Bone marrow (tissue), 2 donors: Measurements from ENCODE around the gene PARD3.
"Not testable (repeated sequence)": the region's sequence is repeated elsewhere in the genome, so short reads cannot be mapped to it uniquely, and the experiment has no call there.

Source experiments
- DNase-seq, 2 donors: peaks; one replicate each; lab custom pipeline; 2025; lab: John Stamatoyannopoulos, UW

Gene PARD3

GRCh38 chr10:34741087-34741486 is 74.0 kb downstream of the PARD3 start:
- DNase-seq = not testable (repeated sequence)

GRCh38 chr10:34740321-34740720 is 74.8 kb downstream of the PARD3 start:
- no peak for DNase-seq

GRCh38 chr10:34739915-34740314 is 75.2 kb downstream of the PARD3 start:
- DNase-seq = no peak

GRCh38 chr10:34737772-34738169 is 77.3 kb downstream of the PARD3 start:
- no peak for DNase-seq

GRCh38 chr10:34736976-34737771 is 77.9 kb downstream of the PARD3 start:
- DNase-seq = no peak

- no peak for DNase-seq
Measured at GRCh38 chr10:34734918-34735317, 80.2 kb downstream of the PARD3 start.

- DNase-seq = no peak
Measured at GRCh38 chr10:34732926-34733325, 82.2 kb downstream of the PARD3 start.

- DNase-seq = no peak
Measured at GRCh38 chr10:34731885-34732701, 83.0 kb downstream of the PARD3 start.

- no peak for DNase-seq
Measured at GRCh38 chr10:34731213-34731612, 83.9 kb downstream of the PARD3 start.

- DNase-seq = no peak
Measured at GRCh38 chr10:34730726-34731125, 84.4 kb downstream of the PARD3 start.

GRCh38 chr10:34729619-34730018 is 85.5 kb downstream of the PARD3 start:
- DNase-seq = no peak

GRCh38 chr10:34728361-34728760 is 86.7 kb downstream of the PARD3 start:
- no peak for DNase-seq

- no peak for DNase-seq
Measured at GRCh38 chr10:34727595-34728033, 87.5 kb downstream of the PARD3 start.

- no peak for DNase-seq
Measured at GRCh38 chr10:34726862-34727261, 88.2 kb downstream of the PARD3 start.

- DNase-seq = no peak
Measured at GRCh38 chr10:34723750-34724149, 91.3 kb downstream of the PARD3 start.

- no peak for DNase-seq
Measured at GRCh38 chr10:34722404-34722803, 92.7 kb downstream of the PARD3 start.

- DNase-seq = no peak
Measured at GRCh38 chr10:34721208-34721840, 93.8 kb downstream of the PARD3 start.

GRCh38 chr10:34719746-34720145 is 95.3 kb downstream of the PARD3 start:
- no peak for DNase-seq

- DNase-seq = no peak
Measured at GRCh38 chr10:34719328-34719727, 95.8 kb downstream of the PARD3 start.

- DNase-seq = no peak
Measured at GRCh38 chr10:34717429-34717828, 97.7 kb downstream of the PARD3 start.

- DNase-seq = no peak
Measured at GRCh38 chr10:34716958-34717357, 98.1 kb downstream of the PARD3 start.

- no peak for DNase-seq
Measured at GRCh38 chr10:34716234-34716633, 98.9 kb downstream of the PARD3 start.
